Measurements from ENCODE around the gene OTOP2.
"Not testable (repeated sequence)": the region's sequence is repeated elsewhere in the genome, so short reads cannot be mapped to it uniquely, and the experiment has no call there.

The OTOP2 gene

GRCh38 chr17:74900208-74900607, 23.9 kb upstream of the OTOP2 start:
- in situ Hi-C loops (cut with HindIII; ENCODE audit: low sequenced_read_pairs): no loop called here
- no peak overlapping the region for H3K4me3 ChIP-seq (ENCODE audit: low read depth, low read length)
- TF ChIP-seq CTCF (IDR thresholded peaks at IDR 0.05; ENCODE audit: low read depth, low read length, missing control alignments): no peak
- DNase-seq (ENCODE audit: low read depth): no peak

- DNase-seq (ENCODE audit: low read depth): no peak
- in situ Hi-C loops (cut with HindIII; ENCODE audit: low sequenced_read_pairs): no loop called here
- TF ChIP-seq CTCF (IDR thresholded peaks at IDR 0.05; ENCODE audit: low read depth, low read length, missing control alignments): no peak
- no peak overlapping the region for H3K4me3 ChIP-seq (ENCODE audit: low read depth, low read length)
These were observed 22.5 kb upstream of the OTOP2 start for GRCh38 chr17:74901353-74902135.

GRCh38 chr17:74903034-74903433, 21.0 kb upstream of the OTOP2 start:
- no peak for TF ChIP-seq CTCF (IDR thresholded peaks at IDR 0.05; ENCODE audit: low read depth, low read length, missing control alignments)
- no peak for DNase-seq (ENCODE audit: low read depth)
- in situ Hi-C loops (cut with HindIII; ENCODE audit: low sequenced_read_pairs): no loop called here
- H3K4me3 ChIP-seq (ENCODE audit: low read depth, low read length): no peak overlapping the region

- no peak for DNase-seq (ENCODE audit: low read depth)
- no peak for TF ChIP-seq CTCF (IDR thresholded peaks at IDR 0.05; ENCODE audit: low read depth, low read length, missing control alignments)
- in situ Hi-C loops (cut with HindIII; ENCODE audit: low sequenced_read_pairs): no loop called here
- no peak overlapping the region for H3K4me3 ChIP-seq (ENCODE audit: low read depth, low read length)
These were observed 20.4 kb upstream of the OTOP2 start for GRCh38 chr17:74903671-74904070.

GRCh38 chr17:74904687-74905409, 19.2 kb upstream of the OTOP2 start:
- no peak overlapping the region for H3K4me3 ChIP-seq (ENCODE audit: low read depth, low read length)
- TF ChIP-seq CTCF (IDR thresholded peaks at IDR 0.05; ENCODE audit: low read depth, low read length, missing control alignments): no peak
- in situ Hi-C loops (cut with HindIII; ENCODE audit: low sequenced_read_pairs): no loop called here
- DNase-seq (ENCODE audit: low read depth): no peak

GRCh38 chr17:74906214-74906793, 17.8 kb upstream of the OTOP2 start:
- in situ Hi-C loops (cut with HindIII; ENCODE audit: low sequenced_read_pairs): not testable (repeated sequence)

GRCh38 chr17:74907012-74907411, 17.1 kb upstream of the OTOP2 start:
- no peak for TF ChIP-seq CTCF (IDR thresholded peaks at IDR 0.05; ENCODE audit: low read depth, low read length, missing control alignments)
- H3K4me3 ChIP-seq (ENCODE audit: low read depth, low read length): no peak overlapping the region
- no peak for DNase-seq (ENCODE audit: low read depth)
- in situ Hi-C loops (cut with HindIII; ENCODE audit: low sequenced_read_pairs): no loop called here

More at GRCh38 chr17:74906214-74906793, 17.8 kb upstream of the OTOP2 start:
- not testable (repeated sequence) for DNase-seq (ENCODE audit: low read depth); H3K4me3 ChIP-seq (ENCODE audit: low read depth, low read length)

GRCh38 chr17:74909097-74909496, 15.0 kb upstream of the OTOP2 start:
- DNase-seq (ENCODE audit: low read depth); in situ Hi-C loops (cut with HindIII; ENCODE audit: low sequenced_read_pairs); H3K4me3 ChIP-seq (ENCODE audit: low read depth, low read length): not testable (repeated sequence)

- H3K4me3 ChIP-seq (ENCODE audit: low read depth, low read length); in situ Hi-C loops (cut with HindIII; ENCODE audit: low sequenced_read_pairs); DNase-seq (ENCODE audit: low read depth): not testable (repeated sequence)
These were observed 12.7 kb upstream of the OTOP2 start for GRCh38 chr17:74911423-74911822.
